Neural cell (in vitro differentiated cells): ENCODE results near the gene FGD3. TPM values are rescaled to one million over a fixed set of nuclear protein-coding genes. Genes with fewer than 3 reads are reported as not detected.

ENCODE experiments used
- H2AFZ ChIP-seq: fragments of 200-600, 300-800 bp; sonication (generic), shearing (Covaris generic); 2 replicates; pipeline ENCODE4 v1.6.0; 2014; ENCODE audit warnings: low read depth, mild to moderate bottlenecking, antibody characterized with exemption, low read length, moderate library complexity
- H3F3A ChIP-seq: fragments of 200-600 bp; shearing (Covaris generic); 2 replicates; pipeline ENCODE4 v1.6.1; 2016; ENCODE audit warnings: mild to moderate bottlenecking, moderate library complexity, mixed read lengths, antibody characterized with exemption, low read length; ENCODE audit not compliant: insufficient read depth, poor library complexity, severe bottlenecking
- H3K27ac ChIP-seq: fragments of 200-600, 300-800 bp; sonication (generic), shearing (Covaris generic); 2 replicates; pipeline ENCODE4 v1.5.1; 2014; ENCODE audit warnings: mild to moderate bottlenecking, low read length, moderate library complexity
- H3K27me3 ChIP-seq: fragments of 300-800, 200-600 bp; sonication (generic), shearing (Covaris generic); 2 replicates; pipeline ENCODE4 v1.6.0; 2014; ENCODE audit warnings: mild to moderate bottlenecking, low read depth, low read length, moderate library complexity; ENCODE audit not compliant: insufficient read depth
- H3K36me3 ChIP-seq: fragments of 300-800, 200-600 bp; sonication (generic), shearing (Covaris generic); 2 replicates; pipeline ENCODE4 v1.5.1; 2014; ENCODE audit warnings: mild to moderate bottlenecking, antibody characterized with exemption, low read length, moderate library complexity; ENCODE audit not compliant: insufficient read depth
- H3K4me2 ChIP-seq: fragments of 300-800, 200-600 bp; sonication (generic), shearing (Covaris generic); 2 replicates; pipeline ENCODE4 v1.6.0; 2014; ENCODE audit warnings: mild to moderate bottlenecking, low read length
- H3K4me3 ChIP-seq: fragments of 300-800, 200-600 bp; sonication (generic), shearing (Covaris generic); 2 replicates; pipeline ENCODE4 v1.5.1; 2014; ENCODE audit warnings: mild to moderate bottlenecking, low read length, moderate library complexity
- H3K79me2 ChIP-seq: fragments of 200-600 bp; shearing (Covaris generic); replicated peaks from 2 replicates; pipeline ENCODE4 v1.6.0; 2014; ENCODE audit warnings: mild to moderate bottlenecking, low read length, moderate library complexity; ENCODE audit not compliant: insufficient read depth
- H3K9ac ChIP-seq: fragments of 300-800, 200-600 bp; sonication (generic), shearing (Covaris generic); 2 replicates; pipeline ENCODE4 v1.6.1; 2016; ENCODE audit warnings: mild to moderate bottlenecking, low read length, mixed read lengths
- H3K9me2 ChIP-seq: fragments of 200-600 bp; shearing (Covaris generic); 2 replicates; pipeline ENCODE4 v1.6.1; 2016; ENCODE audit warnings: mild to moderate bottlenecking, low read length, mixed read lengths; ENCODE audit not compliant: insufficient read depth
- H3K9me3 ChIP-seq: fragments of 200-600, 300-800 bp; sonication (generic), shearing (Covaris generic); 2 replicates; pipeline ENCODE4 v1.6.1; 2016; ENCODE audit warnings: mild to moderate bottlenecking, mixed run types, low read length, moderate library complexity, mixed read lengths
- H4K20me1 ChIP-seq: fragments of 200-600 bp; shearing (Covaris generic); 2 replicates; pipeline ENCODE4 v1.6.1; 2016; ENCODE audit warnings: mild to moderate bottlenecking, mixed run types; ENCODE audit not compliant: insufficient read depth
- CTCF ChIP-seq: fragments of 450-650 bp; IDR thresholded peaks from 2 replicates; pipeline ENCODE4 v1.5.1; 2014; ENCODE audit warnings: antibody characterized with exemption, mild to moderate bottlenecking, moderate library complexity; ENCODE audit not compliant: poor library complexity, severe bottlenecking
- EP300 ChIP-seq: fragments of 450-650 bp; conservative IDR thresholded peaks from 2 replicates; pipeline ENCODE4 v1.6.1; 2014; ENCODE audit warnings: antibody characterized with exemption, mild to moderate bottlenecking, moderate library complexity; ENCODE audit not compliant: poor library complexity, severe bottlenecking
- EZH2 ChIP-seq: fragments of 200-600, 300-800 bp; shearing (Covaris generic), sonication (generic); IDR thresholded peaks from 2 replicates; pipeline ENCODE4 v1.6.1; 2014; ENCODE audit warnings: antibody characterized with exemption, low read length, borderline replicate concordance, mild to moderate bottlenecking; ENCODE audit not compliant: insufficient read depth, poor library complexity, severe bottlenecking
- MXI1 ChIP-seq: fragments of 450-650 bp; conservative IDR thresholded peaks from 2 replicates; pipeline ENCODE4 v1.6.1; 2014; ENCODE audit warnings: antibody characterized with exemption, mild to moderate bottlenecking; ENCODE audit not compliant: poor library complexity, severe bottlenecking
- POLR2AphosphoS5 ChIP-seq: IDR thresholded peaks from 2 replicates; pipeline ENCODE4 v1.6.1; 2012
- RAD21 ChIP-seq: fragments of 450-650 bp; conservative IDR thresholded peaks from 2 replicates; pipeline ENCODE4 v1.6.1; 2014; ENCODE audit warnings: antibody characterized with exemption, mild to moderate bottlenecking, moderate library complexity
- REST ChIP-seq: IDR thresholded peaks from 2 replicates; pipeline ENCODE4 v1.6.1; 2012; ENCODE audit warnings: borderline replicate concordance
- SMC3 ChIP-seq: fragments of 450-650 bp; conservative IDR thresholded peaks from 2 replicates; pipeline ENCODE4 v1.6.1; 2014; ENCODE audit warnings: antibody characterized with exemption, mild to moderate bottlenecking, moderate library complexity; ENCODE audit not compliant: poor library complexity
- TAF1 ChIP-seq: IDR thresholded peaks from 2 replicates; pipeline ENCODE4 v1.6.1; 2012; ENCODE audit warnings: low read depth
- polyA plus RNA-seq: library from polyadenylated mRNA; depleted of rRNA; stranded (reverse); fragments of >200 nt; gene quantifications from 2 replicates; pipeline ENCODE4 v1.2.3, GENCODE V29; 2014

FGD3 gene
- polyA plus RNA-seq, 1 donor from 2014 or later: 8.3 TPM

GRCh38 chr9:93004561-93004960, 57.2 kb downstream of the FGD3 start:
- Histone ChIP-seq H3K9me2 (no peaks in the 10 kb centered on the region), H3F3A (no peaks in the 10 kb centered on the region), H3K4me2 (no peak overlapping the region), H3K4me3 (no peak overlapping the region), H3K9me3 (no peaks in the 10 kb centered on the region), H3K27ac (no peak overlapping the region), H3K9ac (no peak overlapping the region), H3K27me3 (no peaks in the 10 kb centered on the region), H4K20me1 (no peaks in the 10 kb centered on the region), H2AFZ (no peak overlapping the region), H3K36me3 (no peaks in the 10 kb centered on the region), H3K79me2 (no peaks in the 10 kb centered on the region)
- no peak for TF ChIP-seq MXI1
- no peak for TF ChIP-seq EP300
- TF ChIP-seq EZH2: no peak
- TF ChIP-seq POLR2AphosphoS5: no peak
- no peak for TF ChIP-seq CTCF

GRCh38 chr9:93005876-93006275, 58.6 kb downstream of the FGD3 start:
- H3K4me3 ChIP-seq: no peak overlapping the region
- no peak overlapping the region for H2AFZ ChIP-seq
- no peaks in the 10 kb centered on the region for H3K9me3 ChIP-seq
- no peaks in the 10 kb centered on the region for H3K36me3 ChIP-seq
- H3K79me2 ChIP-seq: no peaks in the 10 kb centered on the region
- H3K9ac ChIP-seq: no peak overlapping the region
- H3K4me2 ChIP-seq: no peak overlapping the region
- H3F3A ChIP-seq: no peaks in the 10 kb centered on the region
- no peaks in the 10 kb centered on the region for H3K9me2 ChIP-seq
- TF ChIP-seq RAD21 (no peak), TAF1 (no peak), CTCF (no peak), REST (no peak), POLR2AphosphoS5 (no peak), MXI1 (no peak), EZH2 (no peak), SMC3 (no peak), EP300 (no peak)
- H4K20me1 ChIP-seq: no peaks in the 10 kb centered on the region
- H3K27ac ChIP-seq: no peak overlapping the region
- H3K27me3 ChIP-seq: no peaks in the 10 kb centered on the region
